Progenitor cell of endocrine pancreas (in vitro differentiated cells): ENCODE measurements around the gene TIGAR. TPM values are rescaled to one million over a fixed set of nuclear protein-coding genes. Genes with fewer than 3 reads are reported as not detected.

ENCODE experiments used
- DNase-seq: peaks from one replicate; pipeline ENCODE4 v3.0.0; 2021; ENCODE audit warnings: low spot score; ENCODE audit not compliant: unreplicated experiment
- H3K27ac Mint-ChIP-seq: 2 replicates; pipeline ENCODE4 v1.8.0; 2021; ENCODE audit warnings: mild to moderate bottlenecking, moderate library complexity, mixed read lengths
- H3K27me3 Mint-ChIP-seq: 2 replicates; pipeline ENCODE4 v1.8.0; 2021; ENCODE audit warnings: mixed read lengths
- H3K36me3 Mint-ChIP-seq: 2 replicates; pipeline ENCODE4 v1.8.0; 2022; ENCODE audit warnings: mixed read lengths; ENCODE audit not compliant: insufficient read depth
- H3K4me1 Mint-ChIP-seq: 2 replicates; pipeline ENCODE4 v1.8.0; 2021; ENCODE audit warnings: low read depth, mixed read lengths
- H3K4me3 Mint-ChIP-seq: 2 replicates; pipeline ENCODE4 v1.8.0; 2021; ENCODE audit warnings: low read depth, mild to moderate bottlenecking, moderate library complexity, mixed read lengths
- H3K9me3 Mint-ChIP-seq: 2 replicates; pipeline ENCODE4 v1.8.0; 2021; ENCODE audit warnings: low read depth, mixed read lengths
- CTCF ChIP-seq: fragments of 200-600 bp; sonication (generic); IDR thresholded peaks from one replicate; pipeline ENCODE4 v1.5.0; 2021; ENCODE audit warnings: antibody characterized with exemption, mild to moderate bottlenecking; ENCODE audit not compliant: unreplicated experiment
- total RNA-seq: library from RNA; stranded (reverse); gene quantifications from 2 replicates; pipeline ENCODE4 v1.2.1, GENCODE V29; 2021

TIGAR gene
- total RNA-seq, 1 donor from 2014 or later: 21.6 TPM

- Mint-ChIP-seq H3K9me3 (no peaks in the 10 kb centered on the region), H3K27ac (no peak overlapping the region), H3K4me1 (no peaks in the 10 kb centered on the region), H3K4me3 (no peak overlapping the region), H3K36me3 (no peaks in the 10 kb centered on the region), H3K27me3 (peaks cover 37% of the 10 kb centered on the region)
- no peak for DNase-seq
- TF ChIP-seq CTCF: no peak
Observed at GRCh38 chr12:4395818-4396217, 74.8 kb downstream of the TIGAR start.

- peaks cover 10% of the 10 kb centered on the region for H3K9me3 Mint-ChIP-seq
- no peaks in the 10 kb centered on the region for H3K36me3 Mint-ChIP-seq
- DNase-seq: no peak
- no peak overlapping the region for H3K4me3 Mint-ChIP-seq
- TF ChIP-seq CTCF: no peak
- no peaks in the 10 kb centered on the region for H3K4me1 Mint-ChIP-seq
- H3K27me3 Mint-ChIP-seq: peaks cover 23% of the 10 kb centered on the region
- no peak overlapping the region for H3K27ac Mint-ChIP-seq
Observed at GRCh38 chr12:4401117-4401516, 80.1 kb downstream of the TIGAR start.

GRCh38 chr12:4402996-4403395 lies 82.0 kb downstream of the TIGAR start:
- Mint-ChIP-seq H3K27me3 (peaks cover 18% of the 10 kb centered on the region), H3K36me3 (no peaks in the 10 kb centered on the region), H3K4me3 (no peak overlapping the region), H3K4me1 (no peaks in the 10 kb centered on the region), H3K27ac (no peak overlapping the region), H3K9me3 (peaks cover 10% of the 10 kb centered on the region)
- no peak for TF ChIP-seq CTCF
- no peak for DNase-seq

Other genes starting within 250 kb of the TIGAR start
- gene CCND2, start 47.5 kb upstream of the TIGAR start, total RNA-seq: 463 and 471 TPM in 2 replicates
- gene FGF23, start 58.5 kb downstream of the TIGAR start, total RNA-seq: 0.14 and 0.40 TPM in 2 replicates
- not detected in 2 replicates for gene FGF6, start 124.6 kb downstream of the TIGAR start, total RNA-seq
- 33.4 and 40.1 TPM in 2 replicates for gene RAD51AP1, start 217.7 kb downstream of the TIGAR start, total RNA-seq
- gene DYRK4, start 241.0 kb downstream of the TIGAR start, total RNA-seq: 27.6 and 30.8 TPM in 2 replicates